Left renal cortex interstitium (tissue), 4 donors: ENCODE measurements around the gene TRMT112. TPM values are rescaled to one million over a fixed set of nuclear protein-coding genes. Genes with fewer than 3 reads are reported as not detected.
A peak's percentile ranks its signal among the peaks of the same experiment; 100 is the strongest.

Source experiments
- DNase-seq, 4 donors: peaks; one replicate each; pipeline ENCODE4 v3.0.0-alpha.2; 2013; ENCODE audit warnings: low read depth in 4 of 4, low spot score in 2 of 4, missing footprints in 1 of 4
- polyA plus RNA-seq, 4 donors: library from polyadenylated mRNA; unstranded; fragments of 120-200 nt; gene quantifications; one replicate each; pipeline ENCODE4 v1.2.1, GENCODE V29; 2013; ENCODE audit not compliant: insufficient read length in 4 of 4

Gene TRMT112
- polyA plus RNA-seq, 4 donors = 209 to 285 (median 235) TPM

GRCh38 chr11:64283092-64283491, 34.3 kb downstream of the TRMT112 start:
- DNase-seq = no peak

GRCh38 chr11:64281957-64282770, 35.2 kb downstream of the TRMT112 start:
- DNase-seq = no peak

- DNase-seq = no peak
These were observed 38.7 kb downstream of the TRMT112 start for GRCh38 chr11:64278576-64279190.

GRCh38 chr11:64276653-64277431, 40.5 kb downstream of the TRMT112 start:
- DNase-seq = no peak

GRCh38 chr11:64275841-64276240, 41.5 kb downstream of the TRMT112 start:
- DNase-seq = no peak

- no peak for DNase-seq
These were observed 42.1 kb downstream of the TRMT112 start for GRCh38 chr11:64275031-64275800.

GRCh38 chr11:64269540-64270220, 47.7 kb downstream of the TRMT112 start:
- peak; percentile 96 to 99 (median 98) for DNase-seq

- DNase-seq = no peak
These were observed 48.3 kb downstream of the TRMT112 start for GRCh38 chr11:64268893-64269539.

- DNase-seq = no peak
These were observed 49.1 kb downstream of the TRMT112 start for GRCh38 chr11:64268025-64268892.

- DNase-seq = no peak
These were observed 50.0 kb downstream of the TRMT112 start for GRCh38 chr11:64267207-64267945.

Other genes starting within 250 kb of the TRMT112 start
- gene MACROD1, start 151.4 kb downstream of the TRMT112 start, polyA plus RNA-seq = 10 to 100 TPM; 15.1 to 23.2 (median 19.5) TPM
- 100 to 1,000 TPM; 156 to 207 (median 187) TPM for gene STIP1, start 131.4 kb downstream of the TRMT112 start, polyA plus RNA-seq
- 1 to 10 TPM; 4.4 to 8.1 (median 4.9) TPM for gene FERMT3, start 110.8 kb downstream of the TRMT112 start, polyA plus RNA-seq
- 10 to 100 TPM; 32.9 to 58.5 (median 48.2) TPM for gene TRPT1, start 91.4 kb downstream of the TRMT112 start, polyA plus RNA-seq
- 10 to 100 TPM; 21.4 to 41.4 (median 32.5) TPM for gene NUDT22, start 91.3 kb downstream of the TRMT112 start, polyA plus RNA-seq
- 10 to 100 TPM; 54.6 to 78.9 (median 72.2) TPM for gene DNAJC4, start 87.0 kb downstream of the TRMT112 start, polyA plus RNA-seq
- gene VEGFB, start 83.0 kb downstream of the TRMT112 start, polyA plus RNA-seq = 100 to 1,000 TPM in 2 of 4 donors, 10 to 100 TPM in 2; 76.6 to 116 (median 99.7) TPM
- gene FKBP2, start 76.5 kb downstream of the TRMT112 start, polyA plus RNA-seq = 100 to 1,000 TPM in 2 of 4 donors, 10 to 100 TPM in 2; 94.5 to 110 (median 102) TPM
- gene PPP1R14B, start 70.6 kb downstream of the TRMT112 start, polyA plus RNA-seq = 100 to 1,000 TPM in 1 of 4 donors, 10 to 100 TPM in 3; 53.8 to 117 (median 76.0) TPM
- 10 to 100 TPM; 11.8 to 17.5 (median 14.8) TPM for gene PLCB3, start 66.0 kb downstream of the TRMT112 start, polyA plus RNA-seq
- 10 to 100 TPM; 44.2 to 72.0 (median 57.1) TPM for gene BAD, start 32.9 kb downstream of the TRMT112 start, polyA plus RNA-seq
- 10 to 100 TPM; 25.6 to 52.9 (median 40.4) TPM for gene GPR137, start 31.7 kb downstream of the TRMT112 start, polyA plus RNA-seq
- under 1 TPM in 1 of 4 donors, not detected in 3; 0.09 TPM for gene KCNK4, start 26.3 kb downstream of the TRMT112 start, polyA plus RNA-seq
- under 1 TPM in 1 of 4 donors, not detected in 3; 0.19 TPM for gene CATSPERZ, start 17.2 kb downstream of the TRMT112 start, polyA plus RNA-seq
- gene ESRRA, start 12.0 kb downstream of the TRMT112 start, polyA plus RNA-seq = 10 to 100 TPM; 17.9 to 31.1 (median 26.0) TPM
- 100 to 1,000 TPM; 187 to 282 (median 212) TPM for gene PRDX5, start 562 bp upstream of the TRMT112 start, polyA plus RNA-seq
- gene CCDC88B, start 22.6 kb upstream of the TRMT112 start, polyA plus RNA-seq = 1 to 10 TPM; 2.7 to 4.6 (median 3.7) TPM
- gene RPS6KA4, start 41.6 kb upstream of the TRMT112 start, polyA plus RNA-seq = 10 to 100 TPM; 11.0 to 17.4 (median 15.0) TPM
- 10 to 100 TPM; 22.2 to 34.4 (median 28.6) TPM for gene SLC22A11, start 238.4 kb upstream of the TRMT112 start, polyA plus RNA-seq